Stimulated activated CD4-positive, alpha-beta T cell treated with anti-CD3 and anti-CD28 coated beads, Interleukin-12 subunit alpha, Interleukin-12 subunit beta, amount 100 ng/mL, for 24 hours (primary cell): ENCODE measurements around the gene ESYT3.
"Not testable (repeated sequence)": the region's sequence is repeated elsewhere in the genome, so short reads cannot be mapped to it uniquely, and the experiment has no call there.

Experiments used
- DNase-seq, 2 experiments: peaks; one replicate each; pipeline ENCODE4 v3.0.0-alpha.2; 2020; ENCODE audit warnings: low read depth in 2 of 2

Gene ESYT3

DNA sequence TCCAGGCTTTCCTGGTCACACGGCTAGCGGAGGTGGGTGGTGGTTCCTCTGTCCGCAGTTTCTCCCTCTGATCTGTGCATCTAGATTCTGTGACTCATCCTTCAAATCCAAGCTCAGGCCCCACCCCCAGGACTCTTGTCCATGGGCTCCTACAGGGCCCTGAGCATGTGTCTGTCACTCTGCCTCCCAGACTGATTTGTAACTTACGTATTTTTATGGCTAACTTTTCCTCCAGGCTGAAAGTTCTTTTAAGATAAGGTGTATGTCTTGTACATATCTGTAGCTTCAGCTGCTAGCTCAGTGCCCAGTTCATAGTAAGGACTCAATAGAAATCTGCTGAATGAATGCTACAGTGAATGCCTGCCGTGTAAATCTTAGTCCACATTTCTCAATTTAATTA is 8.0 kb downstream of the ESYT3 start:
- DNase-seq, result no peak

DNA sequence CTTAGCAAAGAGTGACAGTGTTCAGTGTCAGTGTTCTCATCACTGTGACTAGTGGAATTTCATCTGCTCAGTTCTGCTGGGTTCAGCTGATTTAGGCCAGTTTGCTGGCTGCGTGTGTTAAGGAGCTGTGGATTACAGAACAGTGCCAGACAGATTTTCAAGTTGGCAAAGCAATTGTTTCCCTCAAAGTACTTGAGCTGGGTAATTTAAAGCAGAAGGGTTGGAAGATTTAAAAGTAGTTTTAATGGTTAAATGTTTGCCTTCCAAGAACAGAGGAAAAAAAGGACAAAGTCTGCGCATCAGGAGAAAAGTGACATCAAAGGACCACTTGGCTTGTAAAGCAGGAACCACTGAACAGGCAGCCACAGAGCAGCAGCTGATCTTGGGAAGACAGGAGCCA is 8.7 kb downstream of the ESYT3 start:
- no peak for DNase-seq

DNA sequence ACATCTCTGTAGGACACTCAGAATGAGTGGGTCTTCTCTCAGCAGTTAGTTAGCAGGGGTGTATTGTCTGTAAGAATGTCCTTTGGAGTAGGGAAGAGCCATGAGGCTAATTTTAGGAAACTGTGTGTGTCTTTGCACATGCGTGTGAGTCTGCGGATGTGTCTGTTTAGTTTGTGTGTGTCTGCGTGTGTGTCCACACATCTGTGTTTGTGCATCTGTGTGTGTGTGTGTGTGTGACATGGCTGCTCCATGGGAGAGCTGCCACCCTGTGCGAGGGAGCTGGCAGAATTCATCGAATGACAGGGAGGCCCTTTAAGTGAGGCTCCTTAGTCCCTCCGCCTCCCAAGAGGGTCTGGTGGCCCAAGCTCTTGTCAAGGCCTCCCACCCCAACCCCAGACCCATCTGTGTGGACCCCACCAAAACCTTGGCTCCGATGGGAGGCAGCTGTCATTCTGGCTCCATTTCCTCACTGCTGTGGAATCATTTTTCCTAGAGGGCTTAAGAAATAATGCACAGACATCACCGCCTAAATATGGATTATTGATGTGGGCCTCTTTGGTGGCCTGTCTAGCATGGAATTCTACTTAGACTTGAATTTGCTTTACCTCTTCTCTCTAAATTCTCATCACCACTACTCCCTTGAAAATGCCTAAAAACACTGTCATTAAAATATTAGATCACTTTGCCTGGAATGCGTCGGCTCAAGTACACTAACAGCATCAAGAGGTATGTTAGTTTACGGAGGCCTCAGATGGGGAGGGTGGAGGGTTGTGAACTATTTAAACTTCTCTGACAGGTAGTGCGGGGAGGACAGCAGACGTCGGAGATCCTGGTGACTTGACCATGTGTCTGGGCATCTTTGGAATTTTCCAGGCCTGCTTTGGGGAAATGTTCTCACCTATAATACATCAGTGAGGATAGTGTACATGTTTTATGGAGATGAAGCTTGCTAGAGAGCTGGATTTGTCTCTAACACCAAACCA is 9.4 kb downstream of the ESYT3 start:
- DNase-seq, result no peak

DNA sequence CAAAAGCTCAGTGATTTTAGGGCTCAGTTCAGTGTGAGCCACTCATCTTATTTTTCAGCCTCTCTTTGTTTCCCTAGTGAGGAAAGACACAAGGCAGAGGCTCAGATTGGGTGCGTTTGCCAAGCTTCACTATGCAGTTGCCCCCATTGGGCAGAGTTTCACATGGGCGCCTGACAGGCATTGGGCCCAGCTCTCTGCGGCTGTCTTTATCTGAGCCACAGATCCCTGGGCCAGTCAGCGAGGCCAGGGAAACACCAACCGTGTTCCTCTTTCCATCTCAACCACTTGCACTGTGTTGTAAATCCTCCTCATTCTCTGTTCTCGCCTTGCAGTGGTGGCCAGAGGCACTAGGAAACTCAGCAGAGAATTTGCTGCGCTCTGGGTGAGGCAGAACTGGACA is 10.8 kb downstream of the ESYT3 start:
- DNase-seq, result no peak

DNA sequence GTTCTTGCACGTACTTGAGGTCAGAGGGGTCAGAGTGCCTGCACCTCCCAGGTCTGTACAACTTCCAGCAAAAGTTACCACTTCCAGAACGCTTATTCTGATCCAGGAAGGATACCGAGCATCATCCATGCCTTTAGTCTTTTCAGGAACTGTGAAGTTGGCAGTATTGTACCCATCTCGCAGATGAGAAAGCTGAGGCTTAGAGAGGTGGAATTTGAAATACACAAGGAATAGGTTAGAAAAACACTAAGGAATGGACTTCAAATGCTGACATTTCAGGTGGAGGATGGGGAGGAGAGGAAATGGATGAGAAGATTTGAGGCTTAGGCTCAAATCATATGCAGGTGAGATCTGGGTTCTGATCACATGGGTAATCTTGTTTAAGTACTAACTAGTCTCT is 11.2 kb downstream of the ESYT3 start:
- no peak for DNase-seq

DNA sequence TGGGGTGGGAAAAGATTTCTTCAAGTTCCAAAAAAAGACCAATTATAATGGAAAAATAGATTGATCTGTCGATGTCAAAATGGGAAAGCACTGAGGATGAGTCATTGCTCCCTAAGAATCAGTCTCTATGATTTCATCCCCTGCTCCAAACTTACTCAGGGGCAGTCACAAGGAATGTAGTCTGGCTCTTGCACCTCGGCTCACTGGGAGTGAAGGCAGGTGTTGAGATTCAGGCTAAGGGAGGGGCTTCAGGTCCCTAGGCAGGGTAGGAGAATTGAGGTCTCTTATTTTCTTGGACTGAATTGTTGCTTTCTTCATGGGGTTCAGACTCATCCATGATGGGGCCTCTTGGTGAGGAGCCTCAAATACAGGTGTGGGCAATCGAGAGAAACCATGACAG is 14.2 kb downstream of the ESYT3 start:
- DNase-seq, result no peak

DNA sequence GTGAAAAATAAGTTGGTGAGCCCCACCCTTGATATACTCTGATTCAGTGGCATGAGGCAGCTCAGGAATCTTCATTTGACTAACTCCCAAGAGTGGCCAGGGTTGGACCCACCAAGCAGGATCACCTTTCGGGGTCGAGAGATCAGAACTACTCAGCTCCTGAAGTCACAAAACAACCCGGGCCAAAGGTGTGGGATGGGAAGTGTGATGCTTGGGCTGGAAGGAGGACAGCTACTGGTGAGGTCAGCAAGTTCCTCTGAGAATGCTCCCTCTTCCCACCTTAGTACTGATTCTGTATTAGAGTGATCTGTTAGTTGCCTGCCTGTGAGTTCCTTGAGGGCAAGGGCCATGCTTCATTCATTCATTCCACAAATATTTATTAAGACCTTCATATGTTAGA is 15.1 kb downstream of the ESYT3 start:
- DNase-seq, result no peak

DNA sequence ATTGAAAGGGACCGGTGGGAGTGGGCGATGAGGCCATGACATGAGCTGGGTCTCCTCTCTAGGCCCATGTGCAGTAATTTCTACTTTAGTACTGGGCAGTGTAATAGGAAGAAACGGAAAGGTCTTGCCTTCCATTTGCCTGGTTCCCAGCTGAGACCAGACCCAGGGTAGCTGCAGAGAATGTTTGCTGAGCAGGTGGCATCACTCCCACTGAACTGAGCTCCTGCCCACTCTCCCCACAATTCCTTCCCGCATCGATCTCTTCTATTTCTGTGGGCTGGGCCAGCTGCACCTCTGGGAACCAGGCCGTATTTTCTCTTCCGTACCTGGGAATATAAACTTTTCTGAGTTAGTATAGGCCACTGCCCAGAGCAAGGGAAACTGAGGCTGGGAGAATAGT is 15.8 kb downstream of the ESYT3 start:
- DNase-seq, result no peak

DNA sequence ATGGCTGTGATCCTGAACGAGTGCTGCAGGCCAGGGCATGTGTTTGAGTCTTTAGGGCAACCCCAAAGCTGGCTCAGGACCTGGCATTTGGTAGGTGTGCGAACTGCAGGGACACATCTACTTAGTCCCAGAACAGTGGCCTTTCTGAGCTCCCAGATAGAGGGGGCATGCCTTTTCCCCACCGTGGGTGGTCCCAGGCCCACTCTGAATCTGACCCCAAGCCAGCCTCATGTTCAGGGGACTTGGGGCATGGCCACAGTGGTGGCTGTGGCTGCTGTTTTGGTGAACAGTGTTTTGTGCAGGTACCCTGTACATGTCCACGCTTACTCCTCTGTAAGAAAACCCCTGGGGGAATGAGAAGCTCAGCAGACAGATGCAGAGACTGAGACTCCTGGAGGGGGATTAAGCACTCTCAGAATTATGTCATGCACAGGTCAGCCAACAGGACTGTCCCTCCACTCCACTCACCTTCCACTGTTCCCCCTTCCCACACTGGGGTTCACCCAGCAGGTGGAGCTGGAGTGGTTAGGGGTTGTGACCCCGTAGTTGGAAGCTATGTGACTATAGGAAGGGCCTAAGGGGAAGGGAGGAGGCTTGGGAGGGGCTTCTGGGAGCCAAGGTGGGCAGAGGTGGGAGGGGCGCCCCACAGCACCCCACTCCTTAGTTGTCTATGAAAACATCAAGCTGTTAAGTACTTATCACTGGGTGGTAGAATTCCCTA is 16.4 kb downstream of the ESYT3 start:
- no peak for DNase-seq

DNA sequence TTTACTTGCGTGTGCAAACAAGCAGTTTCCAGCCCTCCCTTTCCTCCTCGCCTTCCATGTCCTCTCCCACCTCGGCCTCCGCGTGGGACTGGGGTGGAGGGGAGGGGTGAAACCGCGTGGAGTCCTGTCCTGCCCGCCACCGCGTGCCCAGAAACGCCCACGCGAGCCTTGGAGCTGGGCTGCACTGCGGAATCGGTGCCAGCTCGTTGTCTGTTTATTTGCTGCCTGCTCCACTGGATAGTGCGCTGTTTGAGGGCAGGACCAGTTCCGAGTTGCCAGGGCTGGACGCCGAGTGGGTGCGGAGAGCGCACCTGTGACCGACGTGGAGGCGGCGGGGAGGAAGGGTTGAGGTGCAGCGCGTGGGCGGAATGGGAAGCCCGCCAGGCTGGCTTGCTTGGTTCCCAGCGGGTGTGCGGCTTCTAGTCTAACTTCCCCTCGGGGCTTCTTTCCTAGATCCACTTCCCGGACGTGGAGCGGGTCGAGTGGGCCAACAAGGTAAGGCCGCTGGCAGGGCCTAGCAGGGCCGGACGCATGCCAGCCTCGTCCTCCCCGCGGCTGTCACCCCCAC is 17.3 kb downstream of the ESYT3 start:
- no peak for DNase-seq

DNA sequence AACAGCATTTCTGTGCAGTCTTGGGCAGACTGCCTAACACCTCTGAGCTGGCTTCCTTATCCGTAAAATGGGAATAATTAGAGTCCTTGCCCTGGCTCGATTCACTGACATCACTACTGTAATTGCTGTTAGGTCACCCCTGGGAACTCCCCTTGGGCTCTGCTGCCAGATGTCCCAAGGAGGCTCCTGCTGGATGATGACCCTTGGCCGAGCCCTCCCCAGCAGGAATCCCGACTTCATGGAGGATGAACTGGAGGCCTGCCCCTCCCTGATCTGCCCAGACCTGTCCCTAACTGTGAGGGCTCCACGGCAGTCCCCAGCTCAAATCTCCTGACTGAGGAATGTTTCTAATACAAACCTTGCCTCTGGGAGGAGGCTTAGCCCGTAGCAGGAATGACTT is 18.0 kb downstream of the ESYT3 start:
- no peak for DNase-seq

DNA sequence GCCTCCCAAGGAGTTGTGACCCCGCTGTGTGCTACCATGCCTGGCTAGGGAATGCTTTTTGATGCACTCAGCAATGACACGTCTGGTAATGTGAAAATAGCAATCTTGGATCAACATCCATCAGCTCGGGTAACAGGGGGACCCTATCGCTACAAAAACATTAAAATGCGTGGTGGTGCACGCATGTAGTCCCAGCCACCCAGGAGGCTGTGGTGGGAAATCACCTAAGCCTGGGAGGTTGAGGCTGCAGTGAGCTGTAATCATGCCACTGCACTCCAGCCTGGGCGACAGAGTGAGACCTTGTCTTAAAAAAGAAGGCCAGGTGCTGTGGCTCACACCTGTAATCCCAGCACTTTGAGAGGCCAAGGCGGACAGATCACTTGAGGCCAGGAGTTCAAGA is 19.5 kb downstream of the ESYT3 start:
- not testable (repeated sequence) for DNase-seq

DNA sequence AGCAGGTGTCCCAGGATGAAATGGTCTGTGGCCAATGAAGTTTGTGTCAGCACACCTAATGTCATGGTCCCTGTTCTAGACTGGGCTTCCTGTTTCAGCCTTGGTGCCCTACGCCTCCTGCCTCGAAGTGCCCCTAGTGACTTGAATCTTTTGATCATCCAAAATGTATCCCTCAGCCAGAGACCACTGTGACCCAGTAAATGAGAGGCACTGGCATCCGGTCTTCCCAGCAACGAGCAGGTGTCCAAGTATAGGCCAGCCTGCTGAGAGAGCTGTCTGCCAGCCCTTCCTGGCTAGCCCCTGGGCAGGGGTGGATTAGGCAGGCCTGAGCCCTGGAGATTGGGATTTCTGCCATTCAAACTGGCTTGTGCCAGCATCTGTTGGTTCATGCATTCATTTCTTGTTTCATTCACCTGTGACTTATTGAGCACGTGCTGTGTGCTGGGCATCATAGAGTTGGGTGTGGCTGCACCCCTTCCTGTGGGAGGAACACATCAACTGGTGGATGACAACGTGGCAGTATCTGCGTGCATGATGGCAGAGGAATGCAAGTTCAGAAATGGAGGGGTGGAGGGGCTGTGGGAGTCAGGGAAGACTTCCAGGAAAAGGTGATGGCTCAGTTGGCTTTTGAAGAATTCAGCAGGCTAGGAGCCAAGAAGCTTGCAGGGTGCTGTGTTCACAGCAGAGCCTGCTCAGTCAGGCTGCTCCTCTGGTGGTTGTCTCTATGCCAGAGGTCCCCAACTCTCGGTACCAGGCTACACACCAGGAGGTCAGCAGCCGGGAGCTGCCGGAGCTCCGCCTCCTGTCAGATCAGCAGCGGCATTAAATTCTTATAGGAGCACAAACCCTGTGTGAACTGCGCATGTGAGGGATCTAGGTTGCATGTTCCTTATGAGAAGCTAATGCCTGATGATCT is 21.6 kb downstream of the ESYT3 start:
- DNase-seq, result no peak

DNA sequence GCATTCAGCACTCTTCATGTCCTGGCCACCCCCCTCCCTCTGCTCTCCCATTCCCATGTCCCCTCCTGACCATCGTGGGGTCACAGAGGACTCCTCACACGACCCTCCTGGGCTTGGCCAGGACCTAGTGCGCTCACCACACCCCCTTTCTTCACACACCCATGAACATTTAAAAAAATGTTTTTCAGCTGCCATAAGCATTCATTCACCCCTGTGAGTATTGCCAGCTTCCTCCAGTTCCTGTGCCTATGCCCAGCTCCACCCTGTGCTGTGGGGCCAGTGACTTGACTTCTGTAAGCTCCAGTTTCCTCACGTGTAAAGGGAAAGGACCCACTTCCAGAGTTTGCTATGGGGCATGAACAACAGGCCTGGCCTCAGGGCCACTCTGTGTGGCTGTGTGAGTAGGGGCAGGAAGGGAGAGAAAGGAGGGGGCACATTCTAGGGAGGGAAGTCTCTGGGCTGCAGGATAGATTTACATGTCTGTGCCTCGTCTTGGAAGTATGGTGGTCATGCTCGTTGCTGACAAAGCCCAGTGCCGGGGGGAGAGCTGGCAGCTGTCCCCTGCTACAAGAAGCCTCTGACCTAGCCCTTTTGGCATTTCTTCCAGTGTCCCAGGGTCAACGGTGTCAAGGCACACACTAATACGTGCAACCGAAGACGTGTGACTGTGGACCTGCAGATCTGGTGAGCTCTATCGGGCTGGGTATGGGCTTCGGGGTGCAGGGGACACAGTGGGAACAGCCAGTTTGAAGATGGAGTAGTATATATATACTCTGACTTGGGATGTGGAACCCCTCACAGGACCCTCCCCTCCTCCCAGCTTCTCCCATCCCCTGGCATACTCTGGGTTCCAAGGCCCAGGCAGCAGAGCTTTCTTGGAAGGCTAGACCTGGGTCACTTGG is 22.8 kb downstream of the ESYT3 start:
- DNase-seq, result no peak

DNA sequence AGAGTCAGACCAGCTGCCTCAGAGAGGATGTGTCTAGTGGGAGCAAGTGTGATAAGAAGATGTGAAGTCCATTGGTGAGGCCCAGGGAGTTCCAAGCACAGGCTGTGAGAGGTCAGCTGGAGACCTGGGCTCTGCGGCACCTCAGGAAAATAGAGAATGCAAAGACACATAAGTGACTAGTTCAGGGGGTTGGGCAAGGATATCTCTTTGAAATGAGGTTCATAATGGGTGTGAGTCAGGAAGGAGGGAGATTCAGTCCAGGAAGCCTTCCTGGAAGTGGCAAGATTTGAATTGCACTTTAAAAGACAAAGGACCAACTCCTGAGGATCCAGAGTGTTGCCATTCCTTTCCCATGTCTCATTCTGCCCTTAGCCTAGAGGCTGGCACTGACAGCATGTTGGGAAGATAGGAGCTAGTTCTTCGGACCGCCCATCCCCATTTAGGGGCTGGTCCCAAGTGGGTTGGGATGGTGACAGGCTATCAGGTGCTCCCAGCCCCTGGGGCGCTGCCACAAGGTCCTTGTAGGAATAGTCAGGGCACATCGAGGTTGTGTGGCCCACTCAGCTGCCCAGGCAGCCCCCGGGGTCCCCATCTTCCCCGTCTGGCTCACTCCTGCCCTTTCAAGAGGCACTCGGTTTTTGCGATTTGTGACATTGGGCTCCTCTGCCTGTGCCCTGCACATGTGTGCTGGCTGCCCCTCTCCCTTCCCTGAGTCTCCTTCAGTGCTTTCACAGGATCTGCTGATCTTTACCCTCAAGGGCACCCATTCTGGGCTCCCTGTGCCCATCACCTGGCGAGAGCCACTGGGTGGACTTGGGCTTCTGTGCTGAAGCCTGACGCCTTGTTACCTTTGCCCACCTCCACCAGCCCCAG is 23.7 kb downstream of the ESYT3 start:
- DNase-seq, result no peak

DNA sequence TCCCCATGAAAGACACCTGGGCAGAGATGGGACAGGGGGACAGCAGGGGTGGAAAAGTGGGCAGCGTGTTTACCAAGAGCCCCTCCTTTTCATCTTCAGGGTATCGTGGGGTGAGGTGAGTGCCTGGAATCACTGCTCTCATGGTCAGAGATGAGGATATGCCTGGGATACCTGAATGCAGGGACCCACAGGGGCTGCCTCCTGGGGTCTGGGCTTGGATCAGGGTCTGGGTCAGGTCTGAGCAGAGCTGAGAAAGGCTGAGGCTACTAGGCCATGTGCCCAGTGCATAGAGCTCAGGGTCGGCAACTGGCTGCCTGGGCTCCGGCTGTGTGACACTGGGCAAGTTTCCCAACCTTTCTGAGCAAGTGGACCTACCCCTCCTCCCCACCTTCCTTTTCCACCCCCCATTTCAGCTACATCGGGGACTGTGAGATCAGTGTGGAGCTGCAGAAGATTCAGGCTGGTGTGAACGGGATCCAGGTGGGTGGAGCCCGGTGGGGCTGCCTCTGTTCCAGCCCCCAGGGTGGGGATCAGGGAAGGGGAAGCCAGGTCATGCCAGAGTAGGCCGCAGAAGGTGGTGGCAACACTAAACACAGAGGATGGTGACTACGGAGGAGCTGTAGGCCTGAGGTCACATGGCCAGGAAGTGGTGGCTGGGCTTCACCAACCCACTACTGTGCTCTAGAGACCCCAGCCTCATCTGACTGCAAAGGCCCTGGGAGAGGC is 24.5 kb downstream of the ESYT3 start:
- no peak for DNase-seq

DNA sequence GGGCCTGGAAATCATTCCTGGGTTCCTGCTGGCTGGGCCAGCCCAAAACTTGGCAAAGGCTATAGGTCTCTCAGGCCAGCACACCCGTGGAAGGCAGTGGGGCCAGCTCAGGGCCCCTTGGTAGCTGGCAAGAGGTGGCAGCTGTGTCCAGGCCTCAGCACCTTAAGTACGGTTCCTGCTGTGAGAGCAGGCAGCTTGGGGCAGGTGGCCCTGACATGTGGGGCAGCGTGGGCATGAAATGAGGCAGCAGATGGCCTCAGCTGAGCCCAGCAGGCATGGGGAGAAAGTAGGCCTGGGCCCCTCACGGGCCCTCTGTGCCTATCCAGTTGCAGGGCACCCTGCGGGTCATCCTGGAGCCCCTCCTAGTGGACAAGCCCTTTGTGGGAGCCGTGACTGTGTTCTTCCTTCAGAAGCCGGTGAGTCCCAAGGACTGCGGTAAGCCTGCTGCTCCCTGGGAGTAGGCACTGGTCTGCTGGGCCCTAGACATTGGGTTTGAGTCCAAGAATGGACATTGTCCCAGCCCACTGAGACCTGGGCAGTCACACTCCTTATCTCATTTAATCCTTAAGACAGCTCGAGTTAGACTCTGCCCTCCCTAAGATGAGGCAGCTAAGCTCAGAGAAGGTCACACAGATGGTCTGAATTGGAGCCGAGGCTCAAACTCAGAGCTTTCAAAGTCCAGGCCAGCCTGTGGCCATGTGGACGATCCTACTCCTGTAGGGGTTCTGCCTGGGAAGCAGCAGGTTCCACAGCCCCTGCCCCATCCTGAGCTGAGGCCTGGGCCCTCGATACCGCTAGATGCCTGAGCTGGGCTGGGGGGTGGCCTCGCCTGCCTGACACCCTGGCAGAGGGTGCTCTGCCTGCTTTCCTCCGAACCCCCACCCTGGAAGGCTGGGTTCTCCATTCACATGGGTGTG is 25.5 kb downstream of the ESYT3 start:
- no peak for DNase-seq
